ENCODE measurements around the gene IPO4.
"Not testable (repeated sequence)": the region's sequence is repeated elsewhere in the genome, so short reads cannot be mapped to it uniquely, and the experiment has no call there.

IPO4 gene

GRCh38 chr14:24215495-24216344 lies 27.1 kb upstream of the IPO4 start, which contains the start of gene MDP1:
TSS of gene MDP1 (minus strand) at chr14:24216066. CDS start at chr14:24215955, 111 bp downstream.
- no peak for FAIRE-seq

- no peak for FAIRE-seq
Measured at GRCh38 chr14:24213866-24214662, 25.4 kb upstream of the IPO4 start.

- FAIRE-seq: peak; percentile 58
Measured at GRCh38 chr14:24212924-24213865, 24.6 kb upstream of the IPO4 start, which contains the start of gene CHMP4A. TSS of gene CHMP4A (minus strand) at chr14:24213488. CDS start at chr14:24213439, 49 bp downstream.

GRCh38 chr14:24211311-24211710 lies 22.7 kb upstream of the IPO4 start:
- no peak for FAIRE-seq

- no peak for FAIRE-seq
Measured at GRCh38 chr14:24207625-24208024, 19.0 kb upstream of the IPO4 start.

- FAIRE-seq: no peak
Measured at GRCh38 chr14:24207104-24207551, 18.5 kb upstream of the IPO4 start.

GRCh38 chr14:24206260-24207103 lies 17.9 kb upstream of the IPO4 start:
- FAIRE-seq: no peak

- FAIRE-seq: no peak
Measured at GRCh38 chr14:24204163-24205146, 15.8 kb upstream of the IPO4 start.

- not testable (repeated sequence) for FAIRE-seq
Measured at GRCh38 chr14:24203249-24203886, 14.8 kb upstream of the IPO4 start.

GRCh38 chr14:24202538-24202937 lies 13.9 kb upstream of the IPO4 start:
- not testable (repeated sequence) for FAIRE-seq

GRCh38 chr14:24198814-24199524 lies 10.4 kb upstream of the IPO4 start:
- no peak for FAIRE-seq

- FAIRE-seq: no peak
Measured at GRCh38 chr14:24197056-24197450, 8.4 kb upstream of the IPO4 start.

GRCh38 chr14:24196071-24197055 lies 7.7 kb upstream of the IPO4 start:
- FAIRE-seq: no peak

GRCh38 chr14:24195186-24196070 lies 6.8 kb upstream of the IPO4 start, which contains the start of gene TM9SF1:
TSS of gene TM9SF1 (minus strand) at chr14:24195441. CDS start at chr14:24195019, 422 bp downstream.
- no peak for FAIRE-seq

- FAIRE-seq: no peak
Measured at GRCh38 chr14:24194873-24195185, 6.2 kb upstream of the IPO4 start.

GRCh38 chr14:24194186-24194872 lies 5.7 kb upstream of the IPO4 start:
- no peak for FAIRE-seq
